SK-N-SH (cell line): ENCODE data around the gene B3GALNT2. TPM values are rescaled to one million over a fixed set of nuclear protein-coding genes. Genes with fewer than 3 reads are reported as not detected.

ENCODE experiments used
- CTCF ChIA-PET: fragments of 300-600, 350-600 bp; formaldehyde crosslinking; extraction: SDS; loops from one replicate; lab custom pipeline; 2021; lab: Yijun Ruan, JAX
- POLR2A ChIA-PET: fragments of 350-600 bp; sonication (Branson Sonifier 250); formaldehyde crosslinking; extraction: SDS; loops from one replicate; lab custom pipeline; 2020; ENCODE audit warnings: antibody characterized with exemption, inconsistent platforms; lab: Yijun Ruan, JAX
- DNase-seq: peaks from one replicate; pipeline ENCODE4 v3.0.0; 2012
- H2AFZ ChIP-seq: fragments of 200-600 bp; sonication (generic); 2 replicates; pipeline ENCODE4 v1.8.1; 2016; ENCODE audit warnings: antibody characterized with exemption, mild to moderate bottlenecking, low read depth
- H3F3A ChIP-seq: fragments of 200-600 bp; sonication (generic); replicated peaks from 2 replicates; pipeline ENCODE3; 2016; ENCODE audit warnings: antibody characterized with exemption, mild to moderate bottlenecking; ENCODE audit not compliant: insufficient read depth
- H3K27ac ChIP-seq, 2 experiments: fragments of 200-500 bp in 1 of 2; fragments of 200-600 bp in 1 of 2; sonication (Bioruptor generic) in 1 of 2; sonication (generic), shearing (Covaris generic) in 1 of 2; 2 replicates each; pipeline versions ENCODE4 v1.5.1 to v1.6.1; 2014 to 2016; ENCODE audit warnings: low read depth in 2 of 2, inconsistent platforms in 1 of 2, low read length in 1 of 2, mild to moderate bottlenecking in 1 of 2, mixed read lengths in 1 of 2
- H3K27me3 ChIP-seq: fragments of 200-600 bp; sonication (generic), shearing (Covaris generic); 2 replicates; pipeline ENCODE4 v1.6.1; 2016; ENCODE audit warnings: mixed run types; ENCODE audit not compliant: insufficient read depth
- H3K36me3 ChIP-seq, 2 experiments: fragments of 200-500 bp in 1 of 2; fragments of 200-600 bp in 1 of 2; sonication (Bioruptor generic) in 1 of 2; sonication (generic) in 1 of 2; replicated peaks in 1 of 2; 2 replicates each; pipeline versions ENCODE3 to v1.5.1; 2014 to 2016; ENCODE audit warnings: low read length in 1 of 2, mild to moderate bottlenecking in 1 of 2; ENCODE audit not compliant: insufficient read depth in 2 of 2, control insufficient read depth in 1 of 2
- H3K4me1 ChIP-seq, 2 experiments: fragments of 200-500 bp in 1 of 2; fragments of 200-600 bp in 1 of 2; sonication (Bioruptor generic) in 1 of 2; sonication (generic), shearing (Covaris generic) in 1 of 2; 2 replicates each; pipeline versions ENCODE4 v1.5.1 to v1.6.1; 2014 to 2016; ENCODE audit warnings: low read depth in 1 of 2, low read length in 1 of 2, mixed run types in 1 of 2; ENCODE audit not compliant: insufficient read depth in 2 of 2, control insufficient read depth in 1 of 2
- H3K4me2 ChIP-seq: fragments of 200-600 bp; sonication (generic), shearing (Covaris generic); 2 replicates; pipeline ENCODE4 v1.6.1; 2017; ENCODE audit warnings: mixed run types
- H3K4me3 ChIP-seq, 2 experiments: fragments of 200-500 bp in 1 of 2; fragments of 200-600 bp in 1 of 2; sonication (Bioruptor generic) in 1 of 2; sonication (generic), shearing (Covaris generic) in 1 of 2; 2 replicates each; pipeline versions ENCODE4 v1.5.1 to v1.8.1; 2014 to 2016; ENCODE audit warnings: low read depth in 2 of 2, inconsistent platforms in 1 of 2, low read length in 1 of 2, mild to moderate bottlenecking in 1 of 2, mixed read lengths in 1 of 2, moderate library complexity in 1 of 2
- H3K79me2 ChIP-seq: fragments of 200-600 bp; sonication (generic); 2 replicates; pipeline ENCODE4 v1.8.1; 2017; ENCODE audit warnings: mild to moderate bottlenecking; ENCODE audit not compliant: insufficient read depth
- H3K9ac ChIP-seq: fragments of 200-600 bp; sonication (generic); 2 replicates; pipeline ENCODE4 v1.6.1; 2017; ENCODE audit warnings: mixed run types
- H3K9me2 ChIP-seq: fragments of 200-600 bp; sonication (generic); 2 replicates; pipeline ENCODE4 v1.6.1; 2017; ENCODE audit warnings: mixed run types
- H3K9me3 ChIP-seq: fragments of 200-600 bp; sonication (generic); 2 replicates; pipeline ENCODE4 v1.6.1; 2017; ENCODE audit warnings: mixed run types, mild to moderate bottlenecking, moderate library complexity
- H4K20me1 ChIP-seq: fragments of 200-600 bp; sonication (generic); 2 replicates; pipeline ENCODE4 v1.6.1; 2017; ENCODE audit warnings: mild to moderate bottlenecking, mixed run types; ENCODE audit not compliant: insufficient read depth
- ELF1 ChIP-seq: IDR thresholded peaks from 2 replicates; pipeline ENCODE4 v1.4.0; 2012
- EZH2phosphoT487 ChIP-seq: fragments of 200-600 bp; sonication (generic); IDR thresholded peaks from 2 replicates; pipeline ENCODE4 v1.6.1; 2017; ENCODE audit warnings: low read depth, mixed run types, mild to moderate bottlenecking, antibody characterized with exemption, moderate library complexity, borderline replicate concordance
- FOSL2 ChIP-seq: IDR thresholded peaks from 2 replicates; pipeline ENCODE4 v1.4.0; 2012; ENCODE audit warnings: low read depth, mild to moderate bottlenecking, moderate library complexity, borderline replicate concordance
- FOXJ3 ChIP-seq: sonication (generic); formaldehyde crosslinking; IDR thresholded peaks from 2 replicates; pipeline ENCODE4 v1.5.1; 2020; ENCODE audit warnings: mild to moderate bottlenecking, missing genetic modification reagents
- JUND ChIP-seq: IDR thresholded peaks from 2 replicates; pipeline ENCODE4 v1.4.0; 2012
- MEF2A ChIP-seq: IDR thresholded peaks from 2 replicates; pipeline ENCODE4 v1.4.0; 2012; ENCODE audit warnings: low read depth, borderline replicate concordance
- MXI1 ChIP-seq: IDR thresholded peaks from 2 replicates; pipeline ENCODE4 v1.6.1; 2012; ENCODE audit warnings: mild to moderate bottlenecking, low read depth, low read length, improper control_type of control experiment
- RAD21 ChIP-seq: IDR thresholded peaks from 2 replicates; pipeline ENCODE4 v1.6.1; 2012; ENCODE audit warnings: mild to moderate bottlenecking, low read length
- RFX5 ChIP-seq: IDR thresholded peaks from 2 replicates; pipeline ENCODE4 v1.6.1; 2012; ENCODE audit warnings: mild to moderate bottlenecking, improper control_type of control experiment, low read length
- RXRA ChIP-seq: IDR thresholded peaks from 2 replicates; pipeline ENCODE4 v1.4.0; 2012; ENCODE audit warnings: low read depth, mild to moderate bottlenecking, borderline replicate concordance
- TEAD4 ChIP-seq: IDR thresholded peaks from 2 replicates; pipeline ENCODE4 v1.4.0; 2012; ENCODE audit warnings: mild to moderate bottlenecking, borderline replicate concordance; ENCODE audit not compliant: insufficient read depth
- USF1 ChIP-seq: IDR thresholded peaks from 2 replicates; pipeline ENCODE4 v1.4.0; 2012; ENCODE audit warnings: low read depth, borderline replicate concordance
- WGBS: methylation state at CpG from one replicate; pipeline ENCODE4 v1.1.6; 2017; ENCODE audit warnings: low lambda C conversion rate; 5-methylcytosine and 5-hydroxymethylcytosine counted together
- polyA plus RNA-seq, 3 experiments: library from polyadenylated mRNA; depleted of rRNA; stranded (reverse); fragments of >200 nt; gene quantifications; 2 replicates each; pipeline ENCODE4 v1.2.3, GENCODE V29; 2012
- TF ChIP-seq, protein P1 (sequence below): IDR thresholded peaks from 2 replicates; pipeline ENCODE4 v1.4.0; 2012; ENCODE audit warnings: low read depth, borderline replicate concordance

The B3GALNT2 gene
- polyA plus RNA-seq, 1 of the 3 experiments (the other 2 are of a cell fraction) = 15.5 TPM

DNA sequence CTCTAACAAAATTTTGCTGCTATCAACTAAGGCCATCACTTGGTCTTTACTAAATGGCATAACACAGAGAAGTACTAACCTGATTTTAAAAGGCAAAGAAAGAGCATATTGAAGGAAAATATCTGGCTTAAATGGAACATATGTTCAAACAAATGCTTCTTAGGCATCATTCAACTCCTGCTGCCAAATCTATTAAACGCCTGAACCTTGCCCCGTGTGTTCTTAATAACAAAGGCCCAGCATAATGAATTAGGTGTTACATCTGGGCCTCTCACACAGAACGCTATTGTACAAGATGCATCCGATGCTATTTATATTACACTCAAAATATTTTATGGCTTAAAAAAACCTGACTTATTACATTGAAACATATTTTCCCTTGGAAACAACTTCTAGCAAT is 48.4 kb downstream of the B3GALNT2 start:
- H3K4me2 ChIP-seq = no peak overlapping the region
- POLR2A ChIA-PET = interaction anchor here (0.8 kb wide), 1 partner anchor 11 kb away, joined by 3 read pairs; no protein-coding TSS in a partner anchor
- no peaks in the 10 kb centered on the region for H3K9me2 ChIP-seq
- no peaks in the 10 kb centered on the region for H3K79me2 ChIP-seq
- no peaks in the 10 kb centered on the region for H3F3A ChIP-seq
- no peak overlapping the region for H3K4me3 ChIP-seq
- H3K9me3 ChIP-seq = no peaks in the 10 kb centered on the region
- no peaks in the 10 kb centered on the region for H3K4me1 ChIP-seq
- no peaks in the 10 kb centered on the region for H4K20me1 ChIP-seq
- peaks cover 24 to 29% of the 10 kb centered on the region in 2 experiments for H3K36me3 ChIP-seq
- TF ChIP-seq RFX5 (no peak), ELF1 (no peak), FOXJ3 (CRISPR knock-in tag) (no peak), JUND (no peak), RAD21 (no peak), RXRA (no peak), EZH2phosphoT487 (no peak), USF1 (no peak), MXI1 (no peak), MEF2A (no peak)
- TF ChIP-seq, protein P1, sequence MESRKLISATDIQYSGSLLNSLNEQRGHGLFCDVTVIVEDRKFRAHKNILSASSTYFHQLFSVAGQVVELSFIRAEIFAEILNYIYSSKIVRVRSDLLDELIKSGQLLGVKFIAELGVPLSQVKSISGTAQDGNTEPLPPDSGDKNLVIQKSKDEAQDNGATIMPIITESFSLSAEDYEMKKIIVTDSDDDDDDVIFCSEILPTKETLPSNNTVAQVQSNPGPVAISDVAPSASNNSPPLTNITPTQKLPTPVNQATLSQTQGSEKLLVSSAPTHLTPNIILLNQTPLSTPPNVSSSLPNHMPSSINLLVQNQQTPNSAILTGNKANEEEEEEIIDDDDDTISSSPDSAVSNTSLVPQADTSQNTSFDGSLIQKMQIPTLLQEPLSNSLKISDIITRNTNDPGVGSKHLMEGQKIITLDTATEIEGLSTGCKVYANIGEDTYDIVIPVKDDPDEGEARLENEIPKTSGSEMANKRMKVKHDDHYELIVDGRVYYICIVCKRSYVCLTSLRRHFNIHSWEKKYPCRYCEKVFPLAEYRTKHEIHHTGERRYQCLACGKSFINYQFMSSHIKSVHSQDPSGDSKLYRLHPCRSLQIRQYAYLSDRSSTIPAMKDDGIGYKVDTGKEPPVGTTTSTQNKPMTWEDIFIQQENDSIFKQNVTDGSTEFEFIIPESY = no peak
- TF ChIP-seq, all 33 proteins: peak for 0
- no peaks in the 10 kb centered on the region for H3K27me3 ChIP-seq
- CTCF ChIA-PET = interaction anchor here (1.0 to 1.1 kb wide), 2 partner anchors 12 to 516 kb away, joined by 3 read pairs; no protein-coding TSS in a partner anchor
- WGBS = 90% methylated on average over 4 of the region's 4 CpGs
- no peak overlapping the region for H3K9ac ChIP-seq
- no peak for DNase-seq
- no peak overlapping the region for H2AFZ ChIP-seq
- no peak overlapping the region for H3K27ac ChIP-seq

GRCh38 chr1:235455097-235455496 is 49.2 kb downstream of the B3GALNT2 start:
- no peaks in the 10 kb centered on the region for H3K27me3 ChIP-seq
- no peak overlapping the region for H3K4me2 ChIP-seq
- H2AFZ ChIP-seq = no peak overlapping the region
- H3K9ac ChIP-seq = no peak overlapping the region
- H3K36me3 ChIP-seq = peaks cover 31 to 37% of the 10 kb centered on the region in 2 experiments
- 98% methylated on average over 2 of the region's 2 CpGs for WGBS
- no peak overlapping the region for H3K27ac ChIP-seq
- DNase-seq = no peak
- no peak overlapping the region for H3K4me3 ChIP-seq
- H3F3A ChIP-seq = no peaks in the 10 kb centered on the region
- no peak for TF ChIP-seq EZH2phosphoT487
- no peak for TF ChIP-seq RAD21
- no peak for TF ChIP-seq TEAD4
- no peak for TF ChIP-seq USF1
- no peak for TF ChIP-seq FOSL2
- H3K79me2 ChIP-seq = no peaks in the 10 kb centered on the region
- H3K9me2 ChIP-seq = no peaks in the 10 kb centered on the region
- no peaks in the 10 kb centered on the region for H3K9me3 ChIP-seq
- ChIA-PET CTCF (interaction anchor here (1.0 to 1.1 kb wide), 2 partner anchors 11 to 517 kb away, joined by 3 read pairs; no protein-coding TSS in a partner anchor), POLR2A (interaction anchor here (0.8 kb wide), 1 partner anchor 10 kb away, joined by 3 read pairs; no protein-coding TSS in a partner anchor)
- no peaks in the 10 kb centered on the region for H3K4me1 ChIP-seq
- H4K20me1 ChIP-seq = no peaks in the 10 kb centered on the region
